A673 (cell line): ENCODE data around the gene NEDD4.

Experiments used
- EZH2 ChIP-seq: fragments of 200-600 bp; sonication (generic); IDR thresholded peaks from 2 replicates; pipeline ENCODE4 v1.6.1; 2017; ENCODE audit warnings: borderline replicate concordance, low read depth, mild to moderate bottlenecking, mixed read lengths, antibody characterized with exemption, low read length; ENCODE audit not compliant: poor library complexity, severe bottlenecking
- TF ChIP-seq, protein P1 (sequence below): fragments of 300-800, 200-600 bp; sonication (generic); conservative IDR thresholded peaks from 2 replicates; pipeline ENCODE4 v1.5.1; 2017; ENCODE audit warnings: low read depth, mild to moderate bottlenecking, antibody characterized with exemption, low read length, moderate library complexity, mixed read lengths

DNA sequence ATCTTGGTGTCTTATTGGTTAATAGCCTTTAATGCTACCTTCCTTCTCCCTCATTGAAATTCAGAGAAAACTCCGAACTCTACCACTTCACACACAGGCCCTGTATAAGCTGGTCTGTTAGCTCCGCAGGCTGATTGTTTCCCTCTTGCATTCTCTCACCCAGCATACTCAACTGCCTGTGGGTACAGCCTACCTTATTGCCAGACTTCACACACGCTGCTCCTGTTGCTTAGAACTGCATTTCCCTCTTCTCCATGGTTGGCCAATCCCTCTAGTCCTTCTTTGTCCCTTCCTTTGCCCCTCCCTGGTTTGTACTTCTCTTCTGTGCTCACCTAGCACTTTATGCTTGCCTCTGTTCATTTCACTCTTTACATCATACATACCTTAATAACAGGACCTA is 157.5 kb downstream of the NEDD4 start:
- TF ChIP-seq, protein P1, sequence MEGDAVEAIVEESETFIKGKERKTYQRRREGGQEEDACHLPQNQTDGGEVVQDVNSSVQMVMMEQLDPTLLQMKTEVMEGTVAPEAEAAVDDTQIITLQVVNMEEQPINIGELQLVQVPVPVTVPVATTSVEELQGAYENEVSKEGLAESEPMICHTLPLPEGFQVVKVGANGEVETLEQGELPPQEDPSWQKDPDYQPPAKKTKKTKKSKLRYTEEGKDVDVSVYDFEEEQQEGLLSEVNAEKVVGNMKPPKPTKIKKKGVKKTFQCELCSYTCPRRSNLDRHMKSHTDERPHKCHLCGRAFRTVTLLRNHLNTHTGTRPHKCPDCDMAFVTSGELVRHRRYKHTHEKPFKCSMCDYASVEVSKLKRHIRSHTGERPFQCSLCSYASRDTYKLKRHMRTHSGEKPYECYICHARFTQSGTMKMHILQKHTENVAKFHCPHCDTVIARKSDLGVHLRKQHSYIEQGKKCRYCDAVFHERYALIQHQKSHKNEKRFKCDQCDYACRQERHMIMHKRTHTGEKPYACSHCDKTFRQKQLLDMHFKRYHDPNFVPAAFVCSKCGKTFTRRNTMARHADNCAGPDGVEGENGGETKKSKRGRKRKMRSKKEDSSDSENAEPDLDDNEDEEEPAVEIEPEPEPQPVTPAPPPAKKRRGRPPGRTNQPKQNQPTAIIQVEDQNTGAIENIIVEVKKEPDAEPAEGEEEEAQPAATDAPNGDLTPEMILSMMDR, result no peak
- no peak for TF ChIP-seq EZH2
